Fibroblast of villous mesenchyme (primary cell): Measurements from ENCODE around the gene PSMD5. TPM values are rescaled to one million over a fixed set of nuclear protein-coding genes. Genes with fewer than 3 reads are reported as not detected.

Experiments used
- DNase-seq: peaks from one replicate; pipeline ENCODE4 v3.0.0-alpha.2; 2010; ENCODE audit warnings: low read depth
- H3K4me3 ChIP-seq: 2 replicates; pipeline ENCODE4 v1.5.1; 2011; ENCODE audit warnings: low read depth, mild to moderate bottlenecking, low read length
- CTCF ChIP-seq: IDR thresholded peaks from 2 replicates; pipeline ENCODE4 v1.5.1; 2012; ENCODE audit warnings: low read depth, mild to moderate bottlenecking, low read length; ENCODE audit not compliant: insufficient read depth
- total RNA-seq: library from RNA; depleted of rRNA; stranded (reverse); fragments of >200 nt; gene quantifications from 2 replicates; pipeline ENCODE4 v1.2.3, GENCODE V29; 2012

Gene PSMD5
- total RNA-seq, 1 donor, result 50.1 TPM

DNA sequence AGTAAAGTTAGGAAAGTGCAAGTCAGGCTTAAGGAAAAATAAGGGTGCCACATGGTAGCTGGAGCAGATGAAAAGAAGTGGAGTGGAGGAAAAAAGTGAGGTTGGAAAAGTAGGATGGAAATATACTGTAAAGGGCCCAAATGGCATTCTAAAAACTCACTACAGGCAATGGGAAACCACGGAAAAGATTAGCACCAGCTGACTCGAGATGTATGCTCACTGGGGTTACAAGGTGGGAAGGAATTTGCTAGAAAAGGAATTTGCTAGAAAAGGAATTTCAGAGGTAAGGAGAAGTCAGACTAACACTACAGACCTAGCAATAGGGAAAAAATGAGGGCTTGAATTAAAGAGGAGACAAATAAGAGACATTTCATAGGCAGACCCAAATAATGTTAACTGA lies 3.6 kb downstream of the PSMD5 start:
- no peak overlapping the region for H3K4me3 ChIP-seq
- no peak for TF ChIP-seq CTCF
- peak; percentile 37 for DNase-seq

GRCh38 chr9:120837921-120838320 lies 4.8 kb downstream of the PSMD5 start:
- DNase-seq, result no peak
- TF ChIP-seq CTCF, result no peak
- no peak overlapping the region for H3K4me3 ChIP-seq

DNA sequence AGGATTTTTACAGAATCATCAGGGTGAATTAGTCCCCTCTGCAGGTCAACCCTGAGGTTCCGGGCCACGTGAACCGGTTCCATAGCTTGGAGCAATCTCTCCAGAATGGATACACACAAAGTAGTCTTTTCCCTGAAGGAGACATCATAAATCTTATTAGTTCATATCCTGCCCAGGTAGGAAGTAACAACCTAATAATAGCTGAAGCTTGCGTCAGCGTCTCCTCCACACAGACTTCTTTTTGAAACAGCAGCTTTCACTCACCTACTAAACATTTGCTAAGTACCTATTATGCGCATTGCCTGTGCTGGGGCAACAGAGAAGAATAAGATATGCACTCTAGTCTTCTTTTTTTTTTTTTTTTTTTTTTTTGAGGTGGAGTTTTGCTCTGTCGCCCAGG lies 9.4 kb downstream of the PSMD5 start:
- no peak for DNase-seq
- H3K4me3 ChIP-seq, result no peak overlapping the region
- TF ChIP-seq CTCF, result no peak

DNA sequence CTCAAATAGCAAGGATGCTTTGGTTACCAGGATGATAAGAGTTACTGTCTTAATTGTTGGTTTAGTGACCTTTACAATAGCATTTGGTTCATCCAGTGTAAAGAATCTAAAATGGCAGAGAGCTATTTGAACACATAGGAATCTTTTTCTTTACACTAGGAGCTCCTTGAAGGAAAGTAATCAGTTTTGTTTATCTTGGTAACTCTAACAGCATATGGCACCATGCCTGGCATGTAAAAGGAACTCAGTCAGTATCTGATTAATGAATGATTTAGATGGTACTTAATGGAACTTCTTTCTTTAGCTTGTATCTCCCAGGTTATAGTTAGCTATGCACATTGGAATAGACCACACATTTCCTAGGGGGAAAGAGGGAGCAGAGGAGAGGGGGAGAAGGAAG lies 9.9 kb downstream of the PSMD5 start:
- no peak overlapping the region for H3K4me3 ChIP-seq
- no peak for DNase-seq
- no peak for TF ChIP-seq CTCF

GRCh38 chr9:120830865-120831264 lies 11.9 kb downstream of the PSMD5 start:
- no peak overlapping the region for H3K4me3 ChIP-seq
- no peak for TF ChIP-seq CTCF
- DNase-seq, result no peak

DNA sequence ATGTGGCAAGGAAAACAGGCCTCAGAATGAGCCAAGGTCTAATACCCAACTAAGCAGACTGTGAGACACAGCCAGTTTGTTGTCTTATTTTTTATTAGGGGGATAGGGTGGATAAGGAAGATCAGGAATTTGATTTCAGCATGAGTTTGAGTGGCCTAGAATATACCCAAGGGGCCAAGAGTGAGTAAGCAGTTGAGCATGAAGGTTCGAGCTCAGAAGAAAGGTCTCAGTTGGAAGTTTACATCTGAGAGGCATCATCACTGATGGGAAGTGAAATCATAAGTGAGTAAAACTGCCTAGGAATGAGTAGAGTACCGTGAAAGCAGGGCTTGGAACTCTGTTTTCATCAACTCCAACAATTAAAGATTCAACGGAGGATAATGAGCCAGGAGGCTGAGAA lies 12.6 kb downstream of the PSMD5 start:
- peak; percentile 7 for DNase-seq
- TF ChIP-seq CTCF, result no peak
- no peak overlapping the region for H3K4me3 ChIP-seq

DNA sequence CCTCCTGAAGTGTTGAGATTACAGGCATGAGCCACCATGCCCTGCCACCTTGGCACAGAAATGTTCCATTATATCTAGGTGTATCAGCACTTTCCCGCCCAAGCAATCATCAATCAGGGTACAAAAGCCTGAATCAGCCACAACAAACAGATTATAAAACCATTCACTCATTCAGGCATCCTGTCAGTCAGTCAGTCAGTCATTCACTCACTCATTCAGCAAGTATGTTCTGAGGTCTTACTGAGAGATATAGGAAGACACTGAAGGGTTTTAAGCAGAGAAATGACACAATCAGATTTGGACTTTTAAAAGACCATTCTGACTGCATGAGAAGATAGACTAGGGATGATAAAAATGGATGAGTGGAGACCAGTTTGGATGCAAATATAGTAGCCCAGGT lies 13.1 kb downstream of the PSMD5 start:
- TF ChIP-seq CTCF, result no peak
- no peak for DNase-seq
- H3K4me3 ChIP-seq, result no peak overlapping the region
